Adrenal gland (tissue), 12 donors: ENCODE results near the gene BLOC1S3. TPM values are rescaled to one million over a fixed set of nuclear protein-coding genes. Genes with fewer than 3 reads are reported as not detected.

Experiments
- polyA plus RNA-seq, 3 donors: library from polyadenylated mRNA; stranded (reverse); fragments of 200-250 nt in 2 of 3; fragments of 350-450 nt in 1 of 3; fragmentation: Illumina TruSeq in 1 of 3; extraction: RNeasy Lipid Tissue Mini Kit (QIAGEN cat#74804) in 1 of 3; gene quantifications; one replicate each; pipeline ENCODE4 v1.2.3, GENCODE V29; 2013 to 2014
- total RNA-seq, 9 donors: library from RNA; depleted of rRNA in 4 of 9; stranded (reverse); fragments of >200 nt in 4 of 9; fragments of 120-200 nt in 1 of 9; fragmentation: NEBNext Ultra II Directional in 1 of 9; extraction: Animal tissue kit (Norgen Biotek cat#: 25700) in 1 of 9; gene quantifications; one replicate each; pipeline versions ENCODE4 v1.1.0 to v1.2.4, GENCODE V29; 2013 to 2023
- donor health status: healthy with polysubstance abuse.
- donor health status: Bipolar disorder and iron deficiency.
- donor health status: DM: yes; HTN: yes; CAD: no.
- donor health status: DM: no; HTN: no; CAD: no.
- donor health status: DM: no; HTN: no; CAD: no.
- donor health status: DM: yes; HTN: yes; CAD: no.

The BLOC1S3 gene
- total and polyA plus RNA-seq, 12 donors, result 2.8 to 25.5 (median 16.9) TPM

Other genes with a start within 250 kb of the BLOC1S3 start
- 1 to 10 TPM in 3 of 9 donors, under 1 TPM in 2, not detected in 4; 0.83 to 4.5 (median 1.3) TPM for gene APOC4, start 236.5 kb upstream of the BLOC1S3 start, total RNA-seq
- gene APOC4, start 236.5 kb upstream of the BLOC1S3 start, polyA plus RNA-seq, result 1 to 10 TPM in 1 of 3 donors, under 1 TPM in 1, not detected in 1; 0.67 to 2.4 TPM
- gene APOC2, start 232.7 kb upstream of the BLOC1S3 start, total RNA-seq, result 10 to 100 TPM in 2 of 9 donors, 1 to 10 TPM in 6, not detected in 1; 1.3 to 16.9 (median 4.7) TPM
- gene APOC2, start 232.7 kb upstream of the BLOC1S3 start, polyA plus RNA-seq, result 10 to 100 TPM in 2 of 3 donors, 1 to 10 TPM in 1; 5.4 to 68.1 (median 14.2) TPM
- gene CLPTM1, start 223.4 kb upstream of the BLOC1S3 start, total RNA-seq, result 100 to 1,000 TPM in 8 of 9 donors, 10 to 100 TPM in 1; 67.8 to 293 (median 254) TPM
- gene CLPTM1, start 223.4 kb upstream of the BLOC1S3 start, polyA plus RNA-seq, result 100 to 1,000 TPM; 220 to 306 (median 233) TPM
- gene RELB, start 177.3 kb upstream of the BLOC1S3 start, total RNA-seq, result 10 to 100 TPM in 7 of 9 donors, 1 to 10 TPM in 2; 2.0 to 39.1 (median 11.6) TPM
- 10 to 100 TPM in 2 of 3 donors, 1 to 10 TPM in 1; 3.9 to 17.7 (median 12.4) TPM for gene RELB, start 177.3 kb upstream of the BLOC1S3 start, polyA plus RNA-seq
- 100 to 1,000 TPM in 1 of 9 donors, 10 to 100 TPM in 8; 19.8 to 137 (median 53.7) TPM for gene CLASRP, start 139.7 kb upstream of the BLOC1S3 start, total RNA-seq
- gene CLASRP, start 139.7 kb upstream of the BLOC1S3 start, polyA plus RNA-seq, result 100 to 1,000 TPM in 2 of 3 donors, 10 to 100 TPM in 1; 39.8 to 730 (median 246) TPM
- 1 to 10 TPM in 2 of 9 donors, under 1 TPM in 6, not detected in 1; 0.06 to 1.3 (median 0.68) TPM for gene ZNF296, start 102.3 kb upstream of the BLOC1S3 start, total RNA-seq
- gene ZNF296, start 102.3 kb upstream of the BLOC1S3 start, polyA plus RNA-seq, result 10 to 100 TPM in 1 of 3 donors, 1 to 10 TPM in 1, not detected in 1; 2.5 to 13.2 TPM
- 10 to 100 TPM in 7 of 9 donors, 1 to 10 TPM in 2; 4.0 to 24.9 (median 14.6) TPM for gene GEMIN7, start 99.5 kb upstream of the BLOC1S3 start, total RNA-seq
- gene GEMIN7, start 99.5 kb upstream of the BLOC1S3 start, polyA plus RNA-seq, result 10 to 100 TPM; 11.3 to 29.0 (median 23.9) TPM
- gene PPP1R37, start 85.6 kb upstream of the BLOC1S3 start, total RNA-seq, result 10 to 100 TPM; 24.3 to 86.7 (median 53.1) TPM
- 100 to 1,000 TPM in 1 of 3 donors, 10 to 100 TPM in 2; 16.4 to 244 (median 45.4) TPM for gene PPP1R37, start 85.6 kb upstream of the BLOC1S3 start, polyA plus RNA-seq
- 1 to 10 TPM in 1 of 9 donors, under 1 TPM in 7, not detected in 1; 0.06 to 1.1 (median 0.27) TPM for gene NKPD1, start 17.8 kb upstream of the BLOC1S3 start, total RNA-seq
- under 1 TPM in 2 of 3 donors, not detected in 1; 0.13 to 0.16 TPM for gene NKPD1, start 17.8 kb upstream of the BLOC1S3 start, polyA plus RNA-seq
- 10 to 100 TPM; 24.6 to 71.4 (median 36.7) TPM for gene TRAPPC6A, start 547 bp upstream of the BLOC1S3 start, total RNA-seq
- 10 to 100 TPM in 2 of 3 donors, 1 to 10 TPM in 1; 5.1 to 41.7 (median 34.3) TPM for gene TRAPPC6A, start 547 bp upstream of the BLOC1S3 start, polyA plus RNA-seq
- gene EXOC3L2, start 66.6 kb downstream of the BLOC1S3 start, total RNA-seq, result 10 to 100 TPM in 8 of 9 donors, 1 to 10 TPM in 1; 3.3 to 26.4 (median 16.4) TPM
- 10 to 100 TPM in 2 of 3 donors, 1 to 10 TPM in 1; 2.1 to 24.6 (median 10.9) TPM for gene EXOC3L2, start 66.6 kb downstream of the BLOC1S3 start, polyA plus RNA-seq
- gene MARK4, start 72.5 kb downstream of the BLOC1S3 start, total RNA-seq, result 10 to 100 TPM in 8 of 9 donors, 1 to 10 TPM in 1; 5.6 to 41.9 (median 26.3) TPM
- gene MARK4, start 72.5 kb downstream of the BLOC1S3 start, polyA plus RNA-seq, result 10 to 100 TPM; 19.1 to 53.3 (median 28.8) TPM
- gene CKM, start 144.1 kb downstream of the BLOC1S3 start, total RNA-seq, result 10 to 100 TPM in 1 of 9 donors, 1 to 10 TPM in 1, under 1 TPM in 2, not detected in 5; 0.33 to 51.3 (median 0.84) TPM
- 1 to 10 TPM in 2 of 3 donors, not detected in 1; 1.5 to 2.7 TPM for gene CKM, start 144.1 kb downstream of the BLOC1S3 start, polyA plus RNA-seq
- under 1 TPM in 3 of 9 donors, not detected in 6; 0.17 to 0.30 (median 0.28) TPM for gene KLC3, start 162.0 kb downstream of the BLOC1S3 start, total RNA-seq
- gene KLC3, start 162.0 kb downstream of the BLOC1S3 start, polyA plus RNA-seq, result under 1 TPM in 2 of 3 donors, not detected in 1; 0.16 to 0.17 TPM
- 10 to 100 TPM; 10.1 to 31.9 (median 26.6) TPM for gene ERCC2, start 191.8 kb downstream of the BLOC1S3 start, total RNA-seq
- gene ERCC2, start 191.8 kb downstream of the BLOC1S3 start, polyA plus RNA-seq, result 10 to 100 TPM; 19.6 to 53.3 (median 31.3) TPM
- gene PPP1R13L, start 226.3 kb downstream of the BLOC1S3 start, total RNA-seq, result 10 to 100 TPM in 8 of 9 donors, 1 to 10 TPM in 1; 1.7 to 55.7 (median 35.2) TPM
- gene PPP1R13L, start 226.3 kb downstream of the BLOC1S3 start, polyA plus RNA-seq, result 10 to 100 TPM; 11.9 to 95.2 (median 35.2) TPM
- gene POLR1G, start 227.9 kb downstream of the BLOC1S3 start, total RNA-seq, result 1 to 10 TPM; 3.6 to 9.2 (median 6.6) TPM
- gene POLR1G, start 227.9 kb downstream of the BLOC1S3 start, polyA plus RNA-seq, result 10 to 100 TPM in 1 of 3 donors, 1 to 10 TPM in 2; 3.1 to 11.3 (median 9.5) TPM
- 100 to 1,000 TPM in 2 of 9 donors, 10 to 100 TPM in 7; 63.6 to 107 (median 86.1) TPM for gene ERCC1, start 245.1 kb downstream of the BLOC1S3 start, total RNA-seq
- 10 to 100 TPM; 62.9 to 89.2 (median 87.0) TPM for gene ERCC1, start 245.1 kb downstream of the BLOC1S3 start, polyA plus RNA-seq